Osteocyte (in vitro differentiated cells): ENCODE measurements around the gene KIAA1217. TPM values are rescaled to one million over a fixed set of nuclear protein-coding genes. Genes with fewer than 3 reads are reported as not detected.

ENCODE experiments used
- DNase-seq: peaks from one replicate; pipeline ENCODE4 v3.0.0; 2021; ENCODE audit warnings: mixed read lengths; ENCODE audit not compliant: unreplicated experiment; ENCODE audit errors: extremely low spot score
- H3K27ac Mint-ChIP-seq: one replicate; pipeline ENCODE4 v1.8.0; 2021; ENCODE audit warnings: mild to moderate bottlenecking, mixed read lengths; ENCODE audit not compliant: unreplicated experiment
- H3K27me3 Mint-ChIP-seq: one replicate; pipeline ENCODE4 v1.8.0; 2021; ENCODE audit warnings: mixed read lengths; ENCODE audit not compliant: unreplicated experiment
- H3K36me3 Mint-ChIP-seq: one replicate; pipeline ENCODE4 v1.8.0; 2021; ENCODE audit warnings: mixed read lengths; ENCODE audit not compliant: unreplicated experiment
- H3K4me1 Mint-ChIP-seq: one replicate; pipeline ENCODE4 v1.8.0; 2021; ENCODE audit warnings: mixed read lengths; ENCODE audit not compliant: unreplicated experiment
- H3K4me3 Mint-ChIP-seq: one replicate; pipeline ENCODE4 v1.8.0; 2021; ENCODE audit warnings: mild to moderate bottlenecking, moderate library complexity, mixed read lengths; ENCODE audit not compliant: unreplicated experiment
- H3K9me3 Mint-ChIP-seq: one replicate; pipeline ENCODE4 v1.8.0; 2021; ENCODE audit warnings: mixed read lengths; ENCODE audit not compliant: unreplicated experiment
- total RNA-seq: library from RNA; stranded (reverse); gene quantifications from 2 replicates; pipeline ENCODE4 v1.2.1, GENCODE V29; 2021
- TF ChIP-seq, protein P1 (sequence below): fragments of 200-600 bp; sonication (generic); IDR thresholded peaks from 2 replicates; pipeline ENCODE4 v1.5.0; 2021; ENCODE audit warnings: antibody characterized with exemption, mild to moderate bottlenecking, moderate library complexity

Gene KIAA1217
- total RNA-seq, 1 donor from 2014 or later = 2.8 TPM

DNA sequence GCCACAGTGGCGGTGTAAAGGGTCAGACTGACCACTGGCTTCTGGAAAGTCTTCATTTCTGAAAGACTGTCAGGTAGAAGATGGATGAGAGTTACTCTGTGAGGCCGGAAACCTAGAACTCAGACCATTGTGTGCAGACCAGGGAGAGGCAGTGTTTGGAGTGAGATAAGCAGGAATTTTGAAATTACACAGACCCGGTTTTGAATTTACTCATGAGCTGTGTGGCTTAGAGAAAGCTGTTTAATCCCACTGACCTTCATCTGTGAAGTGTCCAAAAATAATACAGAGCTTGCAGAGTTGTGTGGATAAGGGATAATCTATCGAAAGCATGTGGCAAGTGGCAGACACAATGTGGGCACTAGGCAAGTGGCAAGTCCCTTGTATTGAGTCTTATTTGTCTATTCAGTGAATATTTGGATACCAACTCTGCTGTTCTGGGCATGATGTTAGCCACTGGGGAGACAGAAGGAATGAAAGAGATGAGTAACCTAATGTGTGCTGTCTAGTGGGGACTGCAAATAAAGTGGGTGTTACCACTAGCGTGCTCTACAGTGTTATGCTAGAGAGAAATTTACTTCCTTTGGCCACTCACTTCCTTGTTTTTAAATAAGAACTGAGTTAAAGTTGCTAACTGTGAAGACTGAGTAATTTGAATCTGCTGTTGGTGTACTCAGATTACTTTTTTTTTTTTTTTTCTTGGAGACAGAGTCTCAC, 69.4 kb downstream of the KIAA1217 start:
- TF ChIP-seq, protein P1, sequence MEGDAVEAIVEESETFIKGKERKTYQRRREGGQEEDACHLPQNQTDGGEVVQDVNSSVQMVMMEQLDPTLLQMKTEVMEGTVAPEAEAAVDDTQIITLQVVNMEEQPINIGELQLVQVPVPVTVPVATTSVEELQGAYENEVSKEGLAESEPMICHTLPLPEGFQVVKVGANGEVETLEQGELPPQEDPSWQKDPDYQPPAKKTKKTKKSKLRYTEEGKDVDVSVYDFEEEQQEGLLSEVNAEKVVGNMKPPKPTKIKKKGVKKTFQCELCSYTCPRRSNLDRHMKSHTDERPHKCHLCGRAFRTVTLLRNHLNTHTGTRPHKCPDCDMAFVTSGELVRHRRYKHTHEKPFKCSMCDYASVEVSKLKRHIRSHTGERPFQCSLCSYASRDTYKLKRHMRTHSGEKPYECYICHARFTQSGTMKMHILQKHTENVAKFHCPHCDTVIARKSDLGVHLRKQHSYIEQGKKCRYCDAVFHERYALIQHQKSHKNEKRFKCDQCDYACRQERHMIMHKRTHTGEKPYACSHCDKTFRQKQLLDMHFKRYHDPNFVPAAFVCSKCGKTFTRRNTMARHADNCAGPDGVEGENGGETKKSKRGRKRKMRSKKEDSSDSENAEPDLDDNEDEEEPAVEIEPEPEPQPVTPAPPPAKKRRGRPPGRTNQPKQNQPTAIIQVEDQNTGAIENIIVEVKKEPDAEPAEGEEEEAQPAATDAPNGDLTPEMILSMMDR = no peak
- Mint-ChIP-seq H3K27ac (no peak overlapping the region), H3K9me3 (peaks cover 14% of the 10 kb centered on the region), H3K27me3 (no peaks in the 10 kb centered on the region), H3K4me3 (no peak overlapping the region), H3K36me3 (no peaks in the 10 kb centered on the region), H3K4me1 (no peaks in the 10 kb centered on the region)
- no peak for DNase-seq

DNA sequence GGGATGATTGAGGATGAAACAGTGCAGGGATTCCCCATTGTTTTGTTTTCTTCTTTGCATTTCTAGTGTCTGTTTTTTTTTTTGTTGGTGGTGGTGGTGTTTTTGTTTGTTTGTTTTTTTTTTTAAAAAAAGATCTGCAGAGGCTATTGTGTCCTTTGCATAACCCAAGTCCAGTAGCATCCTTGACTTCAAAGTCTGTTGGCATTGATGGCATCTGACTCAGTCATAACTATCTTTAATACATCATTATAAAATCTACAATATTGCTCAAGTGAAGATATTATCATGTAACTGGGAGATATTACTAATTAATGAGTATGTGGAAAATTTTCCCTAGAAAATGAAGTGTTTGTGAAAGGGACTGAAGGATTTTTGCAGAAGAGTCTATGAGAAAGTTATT, 70.2 kb downstream of the KIAA1217 start:
- H3K27ac Mint-ChIP-seq = no peak overlapping the region
- no peak for DNase-seq
- no peaks in the 10 kb centered on the region for H3K4me1 Mint-ChIP-seq
- H3K9me3 Mint-ChIP-seq = peaks cover 14% of the 10 kb centered on the region
- H3K36me3 Mint-ChIP-seq = no peaks in the 10 kb centered on the region
- no peaks in the 10 kb centered on the region for H3K27me3 Mint-ChIP-seq
- TF ChIP-seq, protein P1 = no peak
- H3K4me3 Mint-ChIP-seq = no peak overlapping the region

DNA sequence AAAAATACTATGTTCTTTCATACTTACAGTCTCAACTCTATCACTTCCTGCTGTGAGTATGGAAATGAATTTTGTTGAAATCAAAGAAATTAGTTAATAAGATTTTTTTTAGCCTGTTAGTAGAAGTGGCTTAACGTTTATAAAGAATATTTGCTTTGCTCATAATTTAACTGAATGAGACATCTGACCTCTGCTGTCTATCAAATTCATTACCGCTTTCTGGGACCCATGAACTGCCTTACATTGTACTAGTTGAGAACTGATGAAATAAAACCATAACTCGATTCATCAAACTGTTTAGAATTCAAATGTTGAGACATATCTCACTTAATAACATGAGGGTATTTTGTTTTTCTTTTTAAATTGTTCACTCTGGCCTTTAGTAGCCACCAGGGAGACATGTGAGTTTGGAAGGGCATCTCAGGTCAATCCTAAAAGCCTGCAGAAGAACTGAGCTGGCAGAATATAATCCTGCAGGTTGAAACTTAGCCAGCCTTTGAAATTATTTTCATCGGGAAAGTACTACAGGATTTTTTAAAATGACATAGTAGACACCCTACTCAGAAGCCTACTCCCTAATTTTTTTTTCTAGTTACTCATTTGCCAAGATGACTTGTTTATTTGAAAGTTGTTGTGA, 78.7 kb downstream of the KIAA1217 start:
- Mint-ChIP-seq H3K27me3 (no peaks in the 10 kb centered on the region), H3K4me1 (no peaks in the 10 kb centered on the region), H3K4me3 (no peak overlapping the region), H3K36me3 (no peaks in the 10 kb centered on the region), H3K27ac (no peak overlapping the region), H3K9me3 (peaks cover 5% of the 10 kb centered on the region)
- TF ChIP-seq, protein P1 = no peak
- DNase-seq = no peak

DNA sequence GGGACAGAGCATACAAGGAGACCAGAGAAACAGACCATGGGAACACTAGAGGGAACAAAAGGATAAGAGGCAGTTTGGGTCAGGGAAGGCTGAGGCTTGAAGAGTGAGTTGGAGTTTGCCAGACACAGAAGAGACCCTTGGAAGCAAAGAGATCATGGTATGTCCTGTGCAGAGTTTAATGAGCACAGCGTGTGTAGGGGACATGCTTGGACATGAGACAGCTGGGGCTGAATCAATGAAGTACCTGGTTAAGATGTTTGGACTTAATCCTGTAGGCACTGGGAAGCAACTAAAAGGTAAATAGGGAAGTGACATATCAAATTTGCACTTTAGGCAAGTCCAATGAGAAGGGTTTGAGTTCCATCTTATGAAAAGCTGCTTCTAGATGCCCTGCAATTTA, 79.6 kb downstream of the KIAA1217 start:
- Mint-ChIP-seq H3K4me1 (no peaks in the 10 kb centered on the region), H3K4me3 (no peak overlapping the region), H3K36me3 (no peaks in the 10 kb centered on the region), H3K9me3 (peaks cover 5% of the 10 kb centered on the region), H3K27ac (no peak overlapping the region), H3K27me3 (no peaks in the 10 kb centered on the region)
- TF ChIP-seq, protein P1 = no peak
- DNase-seq = no peak

DNA sequence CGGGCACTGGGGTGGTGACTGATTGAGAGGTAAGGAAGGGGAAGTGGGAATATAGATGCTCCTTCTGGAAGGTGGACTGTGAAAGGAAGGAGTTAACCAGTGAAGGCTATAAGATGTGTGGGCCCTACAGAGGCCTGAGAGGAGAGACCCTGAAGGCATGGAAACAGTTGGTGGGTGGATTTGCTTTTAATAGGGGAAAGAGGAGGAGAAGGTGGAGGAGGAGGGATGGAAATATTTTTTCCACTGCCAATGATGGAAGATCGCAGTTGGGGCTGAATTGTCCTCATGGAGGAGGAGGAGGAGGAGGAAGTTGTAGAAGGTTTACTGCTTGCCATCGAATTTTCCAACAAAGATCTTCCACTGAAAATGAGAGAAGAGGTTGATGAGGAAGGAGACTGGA, 80.3 kb downstream of the KIAA1217 start:
- Mint-ChIP-seq H3K27me3 (no peaks in the 10 kb centered on the region), H3K36me3 (no peaks in the 10 kb centered on the region), H3K4me3 (no peak overlapping the region), H3K4me1 (no peaks in the 10 kb centered on the region), H3K9me3 (peaks cover 5% of the 10 kb centered on the region), H3K27ac (no peak overlapping the region)
- DNase-seq = no peak
- TF ChIP-seq, protein P1 = no peak
